ENCODE data around the gene TCAIM. TPM values are rescaled to one million over a fixed set of nuclear protein-coding genes. Genes with fewer than 3 reads are reported as not detected.

Gene TCAIM
- total and polyA plus RNA-seq, 3 donors from 2014 or later, result 12.3 to 33.5 (median 28.3) TPM

- no peaks in the 10 kb centered on the region for H3K27me3 ChIP-seq
- WGBS, 2 donors, result 63 to 76% methylated on average over 2 to 3 of the region's 3 CpGs
- intact Hi-C loops (cut with DNase I; ENCODE audit: low total_unique reads), result no loop called here
These were observed 86.2 kb downstream of the TCAIM start for GRCh38 chr3:44424758-44425157.

GRCh38 chr3:44427683-44428082 is 89.1 kb downstream of the TCAIM start:
- Histone ChIP-seq H3K36me3 (ENCODE audit: low read depth, missing control alignments) (no peaks in the 10 kb centered on the region), H3K27me3 (no peaks in the 10 kb centered on the region), H3K4me3 (no peak overlapping the region), H3K4me1 (no peaks in the 10 kb centered on the region), H3K9me3 (no peaks in the 10 kb centered on the region), H3K27ac (no peak overlapping the region)
- no peak for DNase-seq
- intact Hi-C loops (cut with DNase I; ENCODE audit: low total_unique reads), result no loop called here
- 90 to 95% methylated on average over 3 of the region's 3 CpGs for WGBS, 2 donors
- TF ChIP-seq POLR2A (IDR thresholded peaks at IDR 0.05), result no peak
- TF ChIP-seq CTCF (IDR thresholded peaks at IDR 0.05), result no peak

More at GRCh38 chr3:44424758-44425157, 86.2 kb downstream of the TCAIM start:
- Histone ChIP-seq H3K4me1 (no peaks in the 10 kb centered on the region), H3K27ac (no peak overlapping the region), H3K4me3 (no peak overlapping the region), H3K36me3 (ENCODE audit: low read depth, missing control alignments) (no peaks in the 10 kb centered on the region), H3K9me3 (no peaks in the 10 kb centered on the region)
- DNase-seq, result no peak
- no peak for TF ChIP-seq CTCF (IDR thresholded peaks at IDR 0.05)
- no peak for TF ChIP-seq POLR2A (IDR thresholded peaks at IDR 0.05)

GRCh38 chr3:44428910-44429309 is 90.3 kb downstream of the TCAIM start:
- H3K4me3 ChIP-seq, result no peak overlapping the region
- DNase-seq, result no peak
- WGBS, 2 donors, result 77 to 88% methylated on average over 3 to 7 of the region's 7 CpGs

GRCh38 chr3:44429459-44429858 is 90.9 kb downstream of the TCAIM start:
- WGBS, 2 donors, result 73 to 80% methylated on average over 6 of the region's 6 CpGs
- Histone ChIP-seq H3K27me3 (no peaks in the 10 kb centered on the region), H3K27ac (no peak overlapping the region), H3K9me3 (no peaks in the 10 kb centered on the region), H3K36me3 (ENCODE audit: low read depth, missing control alignments) (no peaks in the 10 kb centered on the region), H3K4me1 (no peaks in the 10 kb centered on the region), H3K4me3 (no peak overlapping the region)
- TF ChIP-seq CTCF (IDR thresholded peaks at IDR 0.05) (no peak), POLR2A (IDR thresholded peaks at IDR 0.05) (no peak)
- intact Hi-C loops (cut with DNase I; ENCODE audit: low total_unique reads), result no loop called here
- DNase-seq, result no peak

More at GRCh38 chr3:44428910-44429309, 90.3 kb downstream of the TCAIM start:
- TF ChIP-seq POLR2A (IDR thresholded peaks at IDR 0.05) (no peak), CTCF (IDR thresholded peaks at IDR 0.05) (no peak)
- H3K27me3 ChIP-seq, result no peaks in the 10 kb centered on the region
- no peaks in the 10 kb centered on the region for H3K9me3 ChIP-seq
- no peak overlapping the region for H3K27ac ChIP-seq
- intact Hi-C loops (cut with DNase I; ENCODE audit: low total_unique reads), result no loop called here
- H3K36me3 ChIP-seq (ENCODE audit: low read depth, missing control alignments), result no peaks in the 10 kb centered on the region
- H3K4me1 ChIP-seq, result no peaks in the 10 kb centered on the region

GRCh38 chr3:44430466-44430865 is 91.9 kb downstream of the TCAIM start:
- Histone ChIP-seq H3K9me3 (no peaks in the 10 kb centered on the region), H3K27ac (no peak overlapping the region), H3K4me3 (no peak overlapping the region), H3K4me1 (no peaks in the 10 kb centered on the region), H3K27me3 (no peaks in the 10 kb centered on the region), H3K36me3 (ENCODE audit: low read depth, missing control alignments) (no peaks in the 10 kb centered on the region)
- intact Hi-C loops (cut with DNase I; ENCODE audit: low total_unique reads), result no loop called here
- TF ChIP-seq POLR2A (IDR thresholded peaks at IDR 0.05), result no peak
- no peak for TF ChIP-seq CTCF (IDR thresholded peaks at IDR 0.05)
- DNase-seq, result no peak
- WGBS, 2 donors, result 80 to 84% methylated on average over 4 of the region's 4 CpGs

All from testis (tissue), 3 donors.